Suprapubic skin (tissue), 4 donors: Measurements from ENCODE around the gene TEKT5. TPM values are rescaled to one million over a fixed set of nuclear protein-coding genes. Genes with fewer than 3 reads are reported as not detected.
A peak's percentile ranks its signal among the peaks of the same experiment; 100 is the strongest.

ENCODE experiments used
- DNase-seq, 2 donors: peaks; one replicate each; pipeline ENCODE4 v3.0.0-alpha.2; 2019; ENCODE audit warnings: low spot score in 2 of 2
- H3K27ac ChIP-seq: fragments of 200-600 bp; sonication (generic); one replicate; pipeline ENCODE4 v1.5.1; 2019
- H3K27me3 ChIP-seq: fragments of 200-600 bp; sonication (generic); one replicate; pipeline ENCODE4 v1.5.1; 2019
- H3K36me3 ChIP-seq: fragments of 200-600 bp; sonication (generic); one replicate; pipeline ENCODE4 v1.5.1; 2019
- H3K4me1 ChIP-seq: fragments of 200-600 bp; sonication (generic); one replicate; pipeline ENCODE4 v1.5.1; 2019
- H3K4me3 ChIP-seq: fragments of 200-600 bp; sonication (generic); one replicate; pipeline ENCODE4 v1.5.1; 2019; ENCODE audit warnings: mild to moderate bottlenecking
- H3K9me3 ChIP-seq: fragments of 200-600 bp; sonication (generic); one replicate; pipeline ENCODE4 v1.5.1; 2019
- CTCF ChIP-seq, 2 donors: fragments of 200-600 bp in 1 of 2; fragments of 450-650 bp in 1 of 2; sonication (generic) in 1 of 2; IDR thresholded peaks; one replicate each; pipeline ENCODE4 v1.5.1; 2016 to 2019; ENCODE audit warnings: antibody characterized with exemption in 2 of 2, mild to moderate bottlenecking in 1 of 2, moderate library complexity in 1 of 2
- EP300 ChIP-seq: sonication (generic); formaldehyde crosslinking; IDR thresholded peaks from one replicate; pipeline ENCODE4 v1.6.1; 2017; ENCODE audit warnings: antibody characterized with exemption
- POLR2A ChIP-seq, 2 donors: fragments of 450-650 bp; IDR thresholded peaks; one replicate each; pipeline ENCODE4 v1.6.1; 2017; ENCODE audit warnings: antibody characterized with exemption in 2 of 2, mild to moderate bottlenecking in 2 of 2, moderate library complexity in 2 of 2
- POLR2AphosphoS5 ChIP-seq, 3 donors: sonication (generic); formaldehyde crosslinking; IDR thresholded peaks; one replicate each; pipeline ENCODE4 v1.6.1; 2017; ENCODE audit warnings: antibody characterized with exemption in 3 of 3
- WGBS: methylation state at CpG from one replicate; pipeline ENCODE4 v1.1.5; 2018; 5-methylcytosine and 5-hydroxymethylcytosine counted together
- total RNA-seq, 4 donors: library from RNA; depleted of rRNA; stranded (reverse); fragments of >200 nt; gene quantifications; one replicate each; pipeline ENCODE4 v1.1.0, GENCODE V29; 2016

TEKT5 gene
- total RNA-seq, 4 donors from 2014 or later: 0.64 to 2.3 TPM; not detected in 2

GRCh38 chr16:10589109-10589508 lies 105.6 kb downstream of the TEKT5 start:
- Histone ChIP-seq H3K36me3 (no peaks in the 10 kb centered on the region), H3K27ac (no peak overlapping the region), H3K9me3 (no peaks in the 10 kb centered on the region), H3K4me1 (peaks cover 9% of the 10 kb centered on the region), H3K27me3 (no peaks in the 10 kb centered on the region), H3K4me3 (no peak overlapping the region)
- TF ChIP-seq EP300 (no peak), CTCF (IDR thresholded peaks at IDR 0.05) (no peak), POLR2A (IDR thresholded peaks at IDR 0.05) (no peak), POLR2AphosphoS5 (IDR thresholded peaks at IDR 0.05) (no peak)
- 65% methylated on average over 5 of the region's 5 CpGs for WGBS
- no peak for DNase-seq

GRCh38 chr16:10587622-10588021 lies 107.1 kb downstream of the TEKT5 start:
- TF ChIP-seq CTCF (IDR thresholded peaks at IDR 0.05) (no peak), POLR2A (IDR thresholded peaks at IDR 0.05) (no peak), EP300 (no peak), POLR2AphosphoS5 (IDR thresholded peaks at IDR 0.05) (no peak)
- Histone ChIP-seq H3K9me3 (no peaks in the 10 kb centered on the region), H3K36me3 (no peaks in the 10 kb centered on the region), H3K27me3 (no peaks in the 10 kb centered on the region), H3K4me3 (no peak overlapping the region), H3K4me1 (no peaks in the 10 kb centered on the region), H3K27ac (no peak overlapping the region)
- no peak for DNase-seq
- 79% methylated on average over 2 of the region's 2 CpGs for WGBS

- no peak for TF ChIP-seq POLR2A (IDR thresholded peaks at IDR 0.05)
- no peak for TF ChIP-seq EP300
- TF ChIP-seq POLR2AphosphoS5 (IDR thresholded peaks at IDR 0.05): no peak
- no peak for TF ChIP-seq CTCF (IDR thresholded peaks at IDR 0.05)
- 51% methylated on average over 5 of the region's 5 CpGs for WGBS
- DNase-seq: no peak
- Histone ChIP-seq H3K36me3 (no peaks in the 10 kb centered on the region), H3K27ac (no peak overlapping the region), H3K9me3 (no peaks in the 10 kb centered on the region), H3K4me3 (no peak overlapping the region), H3K27me3 (no peaks in the 10 kb centered on the region), H3K4me1 (peaks cover 11% of the 10 kb centered on the region)
Observed at GRCh38 chr16:10584981-10585438, 109.7 kb downstream of the TEKT5 start.

- no peak overlapping the region for H3K27ac ChIP-seq
Observed at GRCh38 chr16:10583269-10583668, 111.5 kb downstream of the TEKT5 start.

GRCh38 chr16:10581507-10581906 lies 113.2 kb downstream of the TEKT5 start:
- WGBS: 55% methylated on average over 2 of the region's 2 CpGs
- Histone ChIP-seq H3K4me1 (peaks cover 43% of the 10 kb centered on the region), H3K4me3 (no peak overlapping the region), H3K36me3 (no peaks in the 10 kb centered on the region), H3K9me3 (no peaks in the 10 kb centered on the region), H3K27ac (peak overlapping the region; percentile 94), H3K27me3 (no peaks in the 10 kb centered on the region)
- DNase-seq: no peak
- TF ChIP-seq POLR2A (IDR thresholded peaks at IDR 0.05) (no peak), EP300 (no peak), POLR2AphosphoS5 (IDR thresholded peaks at IDR 0.05) (no peak), CTCF (IDR thresholded peaks at IDR 0.05) (no peak)

More at GRCh38 chr16:10583269-10583668, 111.5 kb downstream of the TEKT5 start:
- TF ChIP-seq POLR2AphosphoS5 (IDR thresholded peaks at IDR 0.05): no peak
- TF ChIP-seq CTCF (IDR thresholded peaks at IDR 0.05): no peak
- TF ChIP-seq POLR2A (IDR thresholded peaks at IDR 0.05): no peak
- TF ChIP-seq EP300: no peak
- Histone ChIP-seq H3K36me3 (no peaks in the 10 kb centered on the region), H3K27me3 (no peaks in the 10 kb centered on the region), H3K9me3 (no peaks in the 10 kb centered on the region), H3K4me1 (peaks cover 25% of the 10 kb centered on the region), H3K4me3 (no peak overlapping the region)
- 89% methylated on average over 4 of the region's 4 CpGs for WGBS
- DNase-seq: no peak
